HG02943 (cell line): Measurements from ENCODE around the gene SCAF4.
"Not testable (repeated sequence)": the region's sequence is repeated elsewhere in the genome, so short reads cannot be mapped to it uniquely, and the experiment has no call there.

Experiments
- ATAC-seq: cut with Tn5 transposase; IDR thresholded peaks from one replicate; pipeline ENCODE4 v1.9.1; 2021; ENCODE audit warnings: mild to moderate bottlenecking, low read depth, moderate library complexity; ENCODE audit not compliant: unreplicated experiment

SCAF4 gene

GRCh38 chr21:31737586-31738397, 5.9 kb upstream of the SCAF4 start:
- ATAC-seq: not testable (repeated sequence)

DNA sequence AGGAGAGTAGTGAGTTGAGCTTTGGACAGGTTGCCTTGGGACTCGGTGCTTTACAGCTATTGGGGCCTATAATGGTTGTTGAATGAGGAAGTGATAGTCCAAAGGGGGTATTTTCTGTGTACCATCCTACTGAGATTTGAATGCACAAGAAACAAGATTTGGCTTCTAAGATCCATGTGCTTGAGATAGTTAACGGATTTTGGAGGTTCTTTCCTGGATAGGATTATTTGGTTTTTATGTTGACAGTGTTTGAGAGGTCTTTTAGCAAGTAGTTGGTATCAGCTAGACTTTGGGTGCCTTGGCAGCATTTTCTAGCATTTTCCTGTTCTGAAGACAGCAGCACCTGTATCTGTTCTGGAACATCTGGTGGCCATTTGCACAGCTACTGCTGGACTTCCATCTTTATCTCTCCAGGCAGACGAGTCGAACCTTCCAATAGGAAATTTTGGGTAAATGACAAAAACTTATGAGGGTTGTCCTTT, 3.6 kb upstream of the SCAF4 start:
- no peak for ATAC-seq

DNA sequence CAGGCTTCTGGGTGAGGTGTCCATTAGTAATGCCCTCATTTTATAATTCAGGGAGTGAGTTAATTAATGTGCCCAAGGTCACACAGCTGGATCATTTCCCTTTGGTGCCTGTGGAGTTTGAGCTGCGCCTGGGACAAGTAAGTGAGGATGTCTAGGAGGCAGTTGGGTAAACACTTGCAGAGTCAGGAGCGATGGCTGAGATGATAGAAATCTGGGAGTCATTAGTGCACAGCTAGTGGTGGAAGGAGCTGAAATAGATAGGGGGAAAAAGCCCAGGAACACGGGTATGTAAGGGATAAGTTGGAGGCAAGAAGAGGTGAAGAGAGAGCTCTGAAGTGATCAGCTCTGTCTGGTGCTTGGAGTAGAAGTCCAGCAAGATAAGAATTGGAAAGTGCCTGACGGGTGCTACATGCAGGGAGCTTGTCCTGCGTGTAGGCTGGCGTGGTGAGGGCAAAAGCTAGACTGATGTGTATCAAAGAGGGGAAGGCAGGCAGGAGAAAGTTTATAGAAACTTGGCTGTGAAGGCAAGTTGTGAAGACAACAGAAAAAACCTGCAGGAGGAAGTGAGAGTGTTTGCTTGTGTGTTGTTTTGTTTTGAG, 1.7 kb upstream of the SCAF4 start:
- ATAC-seq: no peak

- peak; percentile 0 for ATAC-seq
These were observed 956 bp upstream of the SCAF4 start for GRCh38 chr21:31732597-31733550.

- peak; percentile 22 for ATAC-seq
These were observed 662 bp downstream of the SCAF4 start for GRCh38 chr21:31731056-31731856.

- ATAC-seq: no peak
These were observed 1.2 kb downstream of the SCAF4 start for GRCh38 chr21:31730712-31731055.

DNA sequence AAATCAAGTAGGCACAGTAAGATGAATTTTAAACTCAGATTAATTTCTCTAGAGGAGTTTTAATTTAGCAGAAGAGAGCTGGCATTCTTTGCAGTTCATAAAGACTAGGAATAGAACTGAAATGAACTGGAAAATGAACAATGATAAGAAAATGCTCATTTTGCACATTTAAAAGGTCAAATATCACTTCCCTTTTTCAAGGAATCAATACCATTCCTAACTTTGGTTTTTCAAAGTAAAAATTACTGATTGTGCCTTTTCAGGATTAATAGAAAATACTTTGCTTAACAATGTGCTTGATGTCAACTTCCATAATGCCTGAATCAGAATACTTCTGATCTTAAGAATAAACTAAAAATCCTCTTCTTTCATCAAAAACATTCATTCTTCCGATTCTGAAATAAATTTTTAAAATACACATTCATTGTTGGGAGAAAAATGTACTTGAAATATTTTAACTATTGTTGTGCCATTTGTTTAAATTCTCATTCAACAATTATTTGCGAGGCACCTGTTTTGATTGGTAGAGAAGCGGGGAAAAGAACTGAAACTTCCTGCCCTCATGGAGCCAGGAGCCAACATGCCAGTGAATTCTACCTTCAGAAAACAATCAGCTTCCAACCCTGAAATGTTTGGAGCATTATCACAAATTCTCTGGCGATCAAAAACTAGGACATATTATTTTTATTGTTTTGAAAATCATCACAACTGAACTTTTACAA, 2.1 kb downstream of the SCAF4 start:
- no peak for ATAC-seq

- no peak for ATAC-seq
These were observed 3.0 kb downstream of the SCAF4 start for GRCh38 chr21:31728952-31729351.

- no peak for ATAC-seq
These were observed 3.7 kb downstream of the SCAF4 start for GRCh38 chr21:31728191-31728590.

DNA sequence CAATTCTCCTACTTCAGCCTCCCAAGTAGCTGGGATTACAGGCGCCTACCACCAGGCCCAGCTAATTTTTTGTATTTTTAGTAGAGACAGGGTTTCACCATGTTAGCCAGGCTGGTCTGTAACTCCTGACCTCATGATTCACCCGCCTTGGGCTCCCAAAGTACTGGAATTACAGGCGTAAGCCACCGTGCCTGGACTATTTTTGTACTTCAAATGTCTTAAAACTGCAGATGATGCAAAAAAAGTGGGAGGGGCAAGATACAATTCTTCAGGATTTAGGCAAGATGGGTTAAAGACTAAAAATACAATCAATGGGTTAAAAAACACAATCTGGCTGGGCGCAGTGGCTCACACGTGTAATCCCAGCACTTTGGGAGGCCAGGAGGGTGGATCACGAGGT, 4.7 kb downstream of the SCAF4 start:
- no peak for ATAC-seq

GRCh38 chr21:31726407-31726806, 5.5 kb downstream of the SCAF4 start:
- ATAC-seq: no peak

DNA sequence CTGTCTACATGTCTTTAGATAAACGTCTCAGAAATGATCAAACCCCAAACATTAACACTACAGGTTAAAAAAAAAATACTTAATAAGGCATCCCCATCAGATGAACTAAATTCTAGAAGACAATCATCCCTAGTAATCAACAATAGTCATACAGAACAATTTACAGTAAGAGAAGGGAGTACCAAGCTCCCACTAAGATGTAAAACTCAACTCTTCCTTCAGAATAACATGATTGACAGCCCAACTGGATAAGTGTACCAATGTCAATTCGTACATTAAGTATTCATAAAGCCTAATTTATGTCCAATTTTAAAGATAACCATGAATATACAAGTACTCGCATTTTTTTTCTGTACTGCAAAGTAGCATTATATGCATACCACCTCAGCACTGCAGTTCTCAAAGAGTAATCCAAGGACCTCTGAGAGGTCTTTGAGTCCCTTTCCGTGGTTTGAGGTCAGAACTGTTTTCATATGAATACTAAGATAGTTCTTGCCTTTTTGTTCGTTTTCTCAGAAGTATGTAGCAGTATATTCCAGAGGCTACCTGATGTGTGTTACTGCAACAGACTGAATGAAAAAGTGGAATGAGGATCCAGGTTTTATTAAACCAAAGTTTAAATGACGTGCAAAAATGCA, 6.6 kb downstream of the SCAF4 start:
- no peak for ATAC-seq

DNA sequence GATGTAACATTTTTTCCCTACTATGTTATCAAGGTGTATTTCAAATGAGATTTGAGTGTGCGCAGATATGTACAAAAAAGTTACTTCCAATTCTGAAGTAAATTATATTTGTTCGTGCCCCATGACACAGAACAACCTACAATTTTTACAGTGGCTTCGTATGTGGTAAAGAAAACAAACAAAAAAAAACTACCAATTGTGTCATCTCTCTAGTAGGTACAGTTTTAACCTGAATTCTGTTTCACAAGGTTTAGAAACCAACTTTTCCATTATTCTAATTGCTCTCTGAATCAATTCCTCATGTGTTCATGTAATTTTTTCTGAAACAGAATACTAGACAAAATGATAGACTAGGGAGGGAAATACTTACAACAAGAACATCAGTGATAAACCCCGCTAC, 7.4 kb downstream of the SCAF4 start:
- no peak for ATAC-seq

DNA sequence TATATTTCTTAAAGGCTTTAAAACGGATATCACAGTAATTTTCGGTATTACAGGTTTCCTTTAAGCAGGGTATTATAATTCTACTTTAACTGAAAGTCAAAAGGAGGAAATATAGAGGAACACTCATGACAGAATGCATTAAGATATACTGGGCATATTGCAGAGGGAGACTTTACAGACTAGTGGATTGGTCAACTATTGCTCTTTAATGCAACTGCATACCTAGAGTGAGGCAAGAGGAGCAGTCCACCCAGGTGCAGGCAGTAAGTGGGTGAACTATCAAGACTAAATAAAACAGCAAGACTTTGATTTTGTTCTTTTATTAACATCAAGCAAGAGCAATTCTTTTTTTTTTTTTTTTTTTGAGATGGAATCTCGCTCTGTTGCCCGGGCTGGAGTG, 10.5 kb downstream of the SCAF4 start:
- ATAC-seq: no peak

DNA sequence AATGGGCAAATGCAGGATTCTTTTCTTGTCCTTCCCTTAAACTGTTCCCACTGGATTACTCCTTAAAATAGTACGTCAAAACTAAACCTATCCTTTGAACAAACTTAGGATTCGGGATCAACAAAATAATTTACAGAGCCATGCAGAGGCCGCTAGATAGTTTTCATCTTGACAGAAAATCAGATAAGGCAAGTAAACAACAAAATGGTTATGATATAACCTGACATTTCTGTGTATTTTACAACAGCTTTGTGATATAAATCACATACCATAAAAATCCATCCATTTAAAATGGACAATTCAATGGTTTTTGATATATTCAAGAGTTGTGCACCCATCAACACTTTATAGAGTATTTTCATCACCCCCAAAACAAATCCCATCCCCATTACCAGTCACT, 11.2 kb downstream of the SCAF4 start:
- ATAC-seq: no peak

DNA sequence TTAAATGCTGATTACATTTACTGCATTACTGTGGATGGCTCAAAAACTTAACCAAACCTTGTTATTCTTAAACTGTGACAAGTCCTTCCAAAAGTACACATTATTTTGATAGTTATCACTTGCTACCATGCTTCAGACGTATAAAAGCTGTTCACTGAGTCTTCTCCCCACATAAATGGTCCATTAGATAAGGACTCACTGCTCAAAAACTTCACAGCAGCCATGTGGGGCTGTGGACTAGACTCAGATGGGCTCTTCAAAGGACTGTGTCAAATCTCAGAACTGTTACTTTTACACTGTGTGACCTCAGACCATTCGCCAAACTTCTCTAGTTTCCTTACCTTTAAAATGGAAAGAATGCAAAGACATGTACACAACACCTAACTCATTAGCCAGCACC, 11.6 kb downstream of the SCAF4 start:
- ATAC-seq: no peak

GRCh38 chr21:31716106-31716505, 15.8 kb downstream of the SCAF4 start:
- no peak for ATAC-seq

GRCh38 chr21:31714741-31715365, 17.1 kb downstream of the SCAF4 start:
- ATAC-seq: no peak
